ENCODE measurements around the gene SLC30A3. TPM values are rescaled to one million over a fixed set of nuclear protein-coding genes. Genes with fewer than 3 reads are reported as not detected.

The SLC30A3 gene
- total and polyA plus RNA-seq, 10 of the 15 experiments (the other 5 are each of a cell fraction or from before 2014, with no cell fraction given) = 0.23 TPM; not detected in 9

DNA sequence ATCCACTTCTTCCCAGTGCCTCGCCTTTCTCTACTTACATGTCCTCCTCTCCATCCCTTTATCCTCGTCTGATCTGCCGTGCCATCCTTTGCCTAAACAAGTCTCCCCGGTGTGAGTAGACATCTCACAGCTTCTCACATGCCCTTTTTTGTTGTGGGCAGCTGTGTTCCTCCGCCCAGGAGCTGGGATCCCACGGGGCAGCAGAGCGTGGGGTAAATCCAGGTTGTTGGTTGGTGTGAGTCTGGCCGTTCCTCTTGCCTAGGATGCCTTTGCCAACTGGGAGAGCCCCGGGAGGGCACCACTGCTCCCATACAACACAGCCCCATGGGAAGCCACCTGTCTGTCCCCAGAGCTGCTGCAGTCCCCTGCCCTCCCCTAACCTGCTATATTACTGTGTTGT, 22.4 kb downstream of the SLC30A3 start:
- intact Hi-C loops (cut with micrococcal nuclease; ENCODE audit: unreplicated experiment) = no loop called here

More for the DNA sequence above, 22.4 kb downstream of the SLC30A3 start:
- Histone ChIP-seq H3K36me3 (ENCODE audit: control insufficient read depth in 2 of 2, insufficient read depth in 2 of 2, low read length in 1 of 2) (peaks cover 43 to 66% of the 10 kb centered on the region in 2 experiments), H4K20me1 (ENCODE audit: control insufficient read depth, insufficient read depth) (no peaks in the 10 kb centered on the region), H3K27ac (ENCODE audit: control insufficient read depth, insufficient read depth) (no peak overlapping the region), H3K4me1 (ENCODE audit: control insufficient read depth, insufficient read depth, low read length) (no peaks in the 10 kb centered on the region), H3K9ac (ENCODE audit: control insufficient read depth, insufficient read depth, low read length) (no peak overlapping the region), H3K4me2 (ENCODE audit: control insufficient read depth, insufficient read depth) (no peak overlapping the region), H3K27me3 (replicated peaks in 1 of 2; ENCODE audit: control insufficient read depth in 2 of 2, insufficient read depth in 2 of 2, low read length in 1 of 2) (no peaks in the 10 kb centered on the region), H3K79me2 (ENCODE audit: control insufficient read depth, insufficient read depth, low read length) (no peaks in the 10 kb centered on the region), H3K4me3 (no peak overlapping the region), H3K9me3 (replicated peaks; ENCODE audit: control insufficient read depth, insufficient read depth, low read length) (no peaks in the 10 kb centered on the region), H2AFZ (ENCODE audit: control insufficient read depth, low read depth, low read length) (no peak overlapping the region)
- FAIRE-seq = no peak
- BruUV-seq (replicated peaks) = no TSS peak
- no peak for DNase-seq (ENCODE audit: low read depth, low spot score)
- ChIA-PET SMC1A (ENCODE audit: uncharacterized antibody, unreplicated experiment) (no interaction called here), CTCF (no interaction called here), POLR2A (no interaction called here), RAD21 (ENCODE audit: unreplicated experiment) (no interaction called here)
- no peak for ATAC-seq
- in situ Hi-C loops (cut with MboI) = no loop called here
- TF ChIP-seq MEF2B (IDR thresholded peaks at IDR 0.05; ENCODE audit: partially characterized antibody, poor library complexity, severe bottlenecking) (no peak), BMI1 (IDR thresholded peaks at IDR 0.05; ENCODE audit: borderline replicate concordance) (no peak), CEBPZ (IDR thresholded peaks at IDR 0.05; ENCODE audit: low read depth, low read length) (no peak)
- 91% methylated on average over 9 of the region's 9 CpGs for WGBS (ENCODE audit: insufficient coverage, insufficient replicate concordance, low lambda C conversion rate, missing lambda C conversion rate)

Data from GM12878 (cell line).